DND-41 (cell line): ENCODE data around the gene FAM219A.

ENCODE experiments used
- EZH2 ChIP-seq: IDR thresholded peaks from 3 replicates; pipeline ENCODE4 v1.6.1; 2012; ENCODE audit warnings: borderline replicate concordance, low read depth, mild to moderate bottlenecking, moderate library complexity, low read length, inconsistent platforms; ENCODE audit not compliant: severe bottlenecking
- TF ChIP-seq, protein P1 (sequence below): IDR thresholded peaks from 2 replicates; pipeline ENCODE4 v1.5.1; 2012; ENCODE audit warnings: borderline replicate concordance, low read length, moderate library complexity, mild to moderate bottlenecking; ENCODE audit not compliant: poor library complexity, severe bottlenecking; ENCODE audit errors: extremely low read depth

DNA sequence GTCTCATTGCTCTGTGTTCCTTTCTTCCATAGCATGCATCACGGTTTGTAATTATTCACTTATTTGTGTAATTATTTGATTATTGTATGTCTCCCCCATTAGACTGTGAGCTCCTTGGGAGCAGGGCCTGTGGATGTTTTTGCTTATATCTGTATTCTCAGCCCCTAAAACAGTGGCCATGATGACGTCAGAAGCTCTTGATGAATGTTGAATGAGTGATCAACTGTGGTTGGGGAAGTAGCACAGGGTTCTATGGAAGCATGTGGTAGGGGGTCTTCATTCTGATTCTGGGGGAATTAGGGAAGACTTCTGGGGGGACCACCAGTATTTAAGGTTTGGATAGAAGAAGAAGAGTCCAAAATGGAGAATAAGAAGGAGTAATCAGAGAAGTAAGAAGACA, 6.2 kb upstream of the FAM219A start:
- no peak for TF ChIP-seq EZH2
- TF ChIP-seq, protein P1, sequence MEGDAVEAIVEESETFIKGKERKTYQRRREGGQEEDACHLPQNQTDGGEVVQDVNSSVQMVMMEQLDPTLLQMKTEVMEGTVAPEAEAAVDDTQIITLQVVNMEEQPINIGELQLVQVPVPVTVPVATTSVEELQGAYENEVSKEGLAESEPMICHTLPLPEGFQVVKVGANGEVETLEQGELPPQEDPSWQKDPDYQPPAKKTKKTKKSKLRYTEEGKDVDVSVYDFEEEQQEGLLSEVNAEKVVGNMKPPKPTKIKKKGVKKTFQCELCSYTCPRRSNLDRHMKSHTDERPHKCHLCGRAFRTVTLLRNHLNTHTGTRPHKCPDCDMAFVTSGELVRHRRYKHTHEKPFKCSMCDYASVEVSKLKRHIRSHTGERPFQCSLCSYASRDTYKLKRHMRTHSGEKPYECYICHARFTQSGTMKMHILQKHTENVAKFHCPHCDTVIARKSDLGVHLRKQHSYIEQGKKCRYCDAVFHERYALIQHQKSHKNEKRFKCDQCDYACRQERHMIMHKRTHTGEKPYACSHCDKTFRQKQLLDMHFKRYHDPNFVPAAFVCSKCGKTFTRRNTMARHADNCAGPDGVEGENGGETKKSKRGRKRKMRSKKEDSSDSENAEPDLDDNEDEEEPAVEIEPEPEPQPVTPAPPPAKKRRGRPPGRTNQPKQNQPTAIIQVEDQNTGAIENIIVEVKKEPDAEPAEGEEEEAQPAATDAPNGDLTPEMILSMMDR, result no peak
